Stimulated activated CD8-positive, alpha-beta memory T cell treated with anti-CD3 and anti-CD28 coated beads, Interleukin-12 subunit alpha, Interleukin-12 subunit beta, amount 100 ng/mL, for 4 hours (primary cell): ENCODE results near the gene SLC2A3.
"Not testable (repeated sequence)": the region's sequence is repeated elsewhere in the genome, so short reads cannot be mapped to it uniquely, and the experiment has no call there.

Experiments used
- DNase-seq: peaks from one replicate; pipeline ENCODE4 v3.0.0-alpha.2; 2020; ENCODE audit warnings: low read depth

Gene SLC2A3

GRCh38 chr12:7935590-7936581 lies at the start of gene SLC2A3:
TSS of gene SLC2A3 (minus strand) at chr12:7936187. CDS start at chr12:7936034, 153 bp downstream.
- peak; percentile 44 for DNase-seq

DNA sequence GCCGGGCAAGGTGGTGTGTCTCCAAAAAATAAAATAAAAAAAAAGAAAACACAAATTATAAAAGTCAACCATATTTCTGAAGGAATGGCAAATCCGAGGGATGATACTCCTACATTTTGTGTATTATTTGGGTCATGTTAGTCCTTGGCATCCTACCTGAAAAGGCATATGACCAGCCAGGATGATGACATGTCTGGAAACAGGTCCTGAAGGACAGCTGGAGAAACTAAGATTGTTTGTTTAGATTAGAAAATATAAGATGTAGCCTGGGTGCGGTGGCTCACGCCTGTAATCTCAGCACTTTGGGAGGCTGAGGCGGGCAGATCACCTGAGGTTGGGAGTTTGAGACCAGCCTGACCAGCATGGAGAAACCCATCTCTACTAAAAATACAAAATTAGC lies 48.9 kb upstream of the SLC2A3 start:
- DNase-seq: no peak

DNA sequence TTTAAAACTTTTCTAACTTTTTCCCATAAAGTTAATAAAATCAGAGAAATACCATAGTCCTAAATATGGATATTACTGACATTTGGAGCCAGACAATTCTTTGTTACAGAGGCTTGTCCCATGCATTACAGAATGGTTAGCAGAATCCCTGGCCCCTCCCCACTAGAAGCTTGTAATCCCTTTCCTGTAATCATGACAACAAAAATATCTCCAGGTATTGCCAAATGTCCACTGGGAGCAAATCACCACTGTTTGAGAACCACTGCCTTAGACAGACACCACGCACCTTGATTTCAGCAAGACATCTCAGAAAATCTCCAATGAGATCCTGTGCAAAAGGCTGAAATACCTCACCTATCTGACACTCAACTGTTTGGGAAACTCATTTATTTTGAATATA lies 47.5 kb upstream of the SLC2A3 start:
- DNase-seq: not testable (repeated sequence)

DNA sequence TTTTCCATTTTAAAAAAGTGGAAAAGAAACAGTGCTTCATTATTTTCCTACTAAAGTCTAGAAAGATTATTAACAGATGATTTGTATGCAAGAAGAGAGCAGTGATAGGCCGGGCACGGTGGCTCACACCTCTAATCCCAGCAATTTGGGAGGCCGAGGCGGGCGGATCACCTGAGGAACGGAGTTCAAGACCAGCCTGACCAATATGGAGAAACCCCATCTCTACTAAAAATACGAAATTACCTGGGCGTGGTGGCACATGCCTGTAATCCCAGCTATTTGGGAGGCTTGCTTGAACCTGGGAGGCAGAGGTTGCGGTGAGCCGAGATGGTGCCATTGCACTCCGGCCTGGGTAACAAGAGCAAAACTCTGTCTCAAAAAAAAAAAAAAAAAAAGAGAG lies 47.0 kb upstream of the SLC2A3 start:
- DNase-seq: not testable (repeated sequence)

- DNase-seq: not testable (repeated sequence)
These were observed 46.3 kb upstream of the SLC2A3 start for GRCh38 chr12:7982332-7982735.

DNA sequence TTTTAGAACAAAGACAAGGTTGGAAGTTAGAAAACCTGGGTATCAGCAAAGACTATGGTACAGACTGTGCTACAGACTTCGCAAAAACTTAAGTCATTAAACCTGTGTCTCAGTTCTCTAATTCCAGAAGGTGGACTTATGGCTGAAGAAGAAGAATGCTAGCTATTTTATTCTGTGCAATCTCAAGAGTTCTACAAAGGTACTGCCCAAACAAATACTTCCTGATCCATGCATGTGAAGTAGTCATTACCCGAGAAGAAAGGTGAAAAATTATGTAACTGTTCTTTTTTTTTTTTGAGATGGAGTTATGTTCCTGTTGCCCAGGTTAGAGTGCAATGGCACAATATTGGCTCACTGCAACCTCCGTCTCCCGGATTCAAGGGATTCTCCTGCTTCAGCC lies 45.5 kb upstream of the SLC2A3 start:
- DNase-seq: no peak

DNA sequence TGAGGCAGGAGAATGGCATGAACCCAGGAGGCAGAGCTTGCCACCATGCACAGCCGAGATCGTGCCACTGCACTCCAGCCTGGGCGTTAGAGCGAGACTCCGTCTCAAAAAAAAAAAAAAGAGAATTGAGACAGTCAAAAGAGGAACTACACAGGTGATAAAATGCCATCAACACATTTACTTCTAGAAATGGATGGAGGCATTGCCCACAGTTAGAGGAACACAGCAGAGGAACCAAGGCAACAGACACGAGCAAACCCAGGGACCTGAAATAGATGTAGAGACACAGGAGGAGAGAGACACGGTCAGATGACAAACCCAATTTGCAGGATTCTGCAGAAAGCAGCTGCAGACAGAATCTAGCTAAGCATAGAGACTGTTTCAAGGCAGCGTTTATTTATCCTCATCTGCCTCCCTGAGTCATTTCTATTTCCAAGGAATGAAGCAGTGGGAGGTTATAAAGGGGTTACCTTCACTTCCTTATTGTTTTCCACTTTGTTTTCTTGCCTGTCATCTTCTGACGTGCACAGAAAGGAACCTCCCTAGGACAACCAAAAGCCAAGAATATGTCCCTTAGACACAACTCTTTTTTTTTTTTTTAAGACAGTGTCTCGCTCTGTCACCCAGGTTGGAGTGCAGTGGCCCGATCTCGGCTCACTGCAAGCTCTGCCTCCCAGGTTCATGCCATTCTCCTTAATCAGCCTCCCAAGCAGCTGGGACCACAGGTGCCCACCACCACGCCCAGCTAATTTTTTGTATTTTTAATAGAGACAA lies 41.6 kb upstream of the SLC2A3 start:
- DNase-seq: not testable (repeated sequence)

DNA sequence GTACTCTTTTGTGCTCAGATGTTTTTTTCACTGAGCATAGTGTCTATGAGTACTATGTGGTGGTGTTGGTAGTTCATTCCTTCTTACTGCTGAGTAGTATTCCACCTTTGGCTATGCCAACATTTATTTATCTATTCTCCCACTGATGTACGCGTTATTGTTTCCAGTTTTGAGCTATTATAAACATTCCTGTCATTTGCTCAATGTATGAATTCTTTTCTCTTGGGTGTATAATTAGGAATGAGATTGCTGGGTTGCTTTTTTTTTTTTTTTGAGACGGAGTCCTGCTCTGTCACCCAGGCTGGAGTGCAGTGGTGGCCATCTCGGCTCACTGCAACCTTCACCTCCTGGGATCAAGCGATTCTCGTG lies 37.5 kb upstream of the SLC2A3 start:
- DNase-seq: no peak

- no peak for DNase-seq
These were observed 36.9 kb upstream of the SLC2A3 start for GRCh38 chr12:7972734-7973456.

- DNase-seq: not testable (repeated sequence)
These were observed 36.3 kb upstream of the SLC2A3 start for GRCh38 chr12:7972269-7972668.

- DNase-seq: not testable (repeated sequence)
These were observed 35.8 kb upstream of the SLC2A3 start for GRCh38 chr12:7971765-7972164.

GRCh38 chr12:7970475-7971252 lies 34.7 kb upstream of the SLC2A3 start:
- DNase-seq: peak; percentile 72

DNA sequence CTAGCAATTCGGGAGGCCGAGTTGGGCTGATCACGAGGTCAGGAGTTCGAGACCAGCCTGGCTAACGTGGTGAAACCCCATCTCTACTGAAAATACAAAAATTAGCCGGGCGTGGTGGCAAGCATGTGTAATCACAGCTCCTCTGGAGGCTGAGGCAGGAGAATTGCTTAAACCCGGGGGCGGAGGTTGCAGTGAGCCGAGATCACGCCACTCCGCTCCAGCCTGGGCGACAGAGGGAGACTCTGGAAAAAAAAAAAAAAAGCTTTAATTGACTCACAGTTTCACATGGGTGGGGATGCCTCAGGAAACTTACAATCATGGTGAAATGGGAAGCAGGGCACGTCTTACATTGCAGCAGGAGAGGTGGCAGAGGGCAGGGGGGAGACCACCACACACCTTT lies 30.6 kb upstream of the SLC2A3 start:
- DNase-seq: no peak

DNA sequence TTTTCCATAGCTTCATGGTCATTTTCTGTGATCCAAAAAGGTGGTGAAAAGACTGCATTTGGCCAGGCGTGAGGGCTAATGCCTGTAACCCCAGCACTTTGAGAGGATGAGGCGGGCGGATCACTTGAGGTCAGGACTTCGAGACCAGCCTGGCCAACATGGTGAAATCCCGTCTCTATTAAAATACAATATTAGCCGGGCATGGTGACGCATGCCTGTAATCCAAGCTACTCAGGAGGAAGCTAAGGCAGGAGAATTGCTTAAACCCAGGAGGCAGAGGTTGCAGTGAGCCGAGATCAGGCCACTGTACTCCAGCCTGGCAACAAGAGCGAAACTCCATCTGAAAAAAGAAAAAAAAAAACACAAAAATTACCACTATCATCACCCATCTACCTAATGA lies 28.7 kb upstream of the SLC2A3 start:
- DNase-seq: not testable (repeated sequence)

- no peak for DNase-seq
These were observed 25.6 kb upstream of the SLC2A3 start for GRCh38 chr12:7961395-7962178.

GRCh38 chr12:7959701-7960121 lies 23.7 kb upstream of the SLC2A3 start:
- DNase-seq: peak; percentile 15

GRCh38 chr12:7959278-7959677 lies 23.3 kb upstream of the SLC2A3 start:
- no peak for DNase-seq

- not testable (repeated sequence) for DNase-seq
These were observed 18.9 kb upstream of the SLC2A3 start for GRCh38 chr12:7954877-7955276.

GRCh38 chr12:7954418-7954817 lies 18.4 kb upstream of the SLC2A3 start:
- not testable (repeated sequence) for DNase-seq

- DNase-seq: not testable (repeated sequence)
These were observed 17.9 kb upstream of the SLC2A3 start for GRCh38 chr12:7953912-7954311.

DNA sequence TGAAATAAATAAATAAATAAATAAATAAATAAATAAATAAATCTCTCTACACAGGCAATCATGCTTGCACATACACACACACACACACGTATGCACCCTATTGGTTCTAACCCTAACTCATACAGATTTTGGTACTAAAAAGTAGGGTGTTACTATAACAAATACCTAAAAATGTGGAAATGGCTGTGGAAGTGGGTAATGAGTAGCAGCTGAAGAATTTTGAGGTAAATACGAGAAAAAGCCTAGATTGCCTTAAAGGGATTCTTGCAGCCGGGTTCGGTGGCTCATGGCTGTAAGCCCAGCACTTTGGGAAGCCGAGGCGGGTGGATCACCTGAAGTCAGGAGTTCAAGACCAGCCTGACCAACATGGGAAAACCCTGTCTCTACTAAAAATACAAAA lies 15.7 kb upstream of the SLC2A3 start:
- DNase-seq: no peak
